Heart left ventricle (tissue), 16 donors: ENCODE results near the gene LACTBL1. TPM values are rescaled to one million over a fixed set of nuclear protein-coding genes. Genes with fewer than 3 reads are reported as not detected.
"Not testable (repeated sequence)": the region's sequence is repeated elsewhere in the genome, so short reads cannot be mapped to it uniquely, and the experiment has no call there.

Experiments used
- ATAC-seq, 4 donors: fragments of 200-7000 bp; cut with Tn5 transposase; one replicate each; pipeline ENCODE4 v1.9.1; 2020 to 2022; ENCODE audit warnings: moderate library complexity in 4 of 4, mild to moderate bottlenecking in 3 of 4, moderate number of reproducible peaks in 1 of 4
- DNase-seq, 5 donors: peaks; one replicate each; pipeline ENCODE4 v3.0.0-alpha.2; 2020
- H3K27ac ChIP-seq, 12 donors: fragments of 200-600 bp; sonication (generic) in 4 of 12; one replicate each; pipeline versions ENCODE4 v1.5.0 to v1.8.0; 2016 to 2022; ENCODE audit warnings: mild to moderate bottlenecking in 2 of 12
- H3K27me3 ChIP-seq, 9 donors: fragments of 200-600 bp; sonication (generic) in 2 of 9; one replicate each; pipeline versions ENCODE4 v1.5.1 to v1.8.0; 2016 to 2022; ENCODE audit warnings: mild to moderate bottlenecking in 3 of 9
- H3K36me3 ChIP-seq, 9 donors: fragments of 200-600 bp; sonication (generic) in 2 of 9; one replicate each; pipeline versions ENCODE4 v1.5.0 to v1.8.0; 2018 to 2022; ENCODE audit warnings: mild to moderate bottlenecking in 2 of 9
- H3K4me1 ChIP-seq, 12 donors: fragments of 200-600 bp; sonication (generic) in 4 of 12; one replicate each; pipeline versions ENCODE4 v1.5.0 to v1.8.0; 2016 to 2022; ENCODE audit warnings: mild to moderate bottlenecking in 3 of 12
- H3K4me3 ChIP-seq, 12 donors: fragments of 200-600 bp; sonication (generic) in 4 of 12; one replicate each; pipeline versions ENCODE4 v1.5.0 to v1.8.0; 2017 to 2022; ENCODE audit warnings: mild to moderate bottlenecking in 9 of 12, moderate library complexity in 4 of 12
- H3K9me3 ChIP-seq, 12 donors: fragments of 200-600 bp; sonication (generic) in 4 of 12; one replicate each; pipeline versions ENCODE4 v1.5.0 to v1.8.0; 2016 to 2022; ENCODE audit warnings: mild to moderate bottlenecking in 1 of 12
- POLR2A ChIP-seq, 2 donors: fragments of 450-650 bp; IDR thresholded peaks; one replicate each; pipeline ENCODE4 v1.6.1; 2017; ENCODE audit warnings: antibody characterized with exemption in 2 of 2, mild to moderate bottlenecking in 2 of 2, moderate library complexity in 2 of 2
- WGBS, 4 donors: extraction: QIAGEN DNeasy Blood & Tissue Kit in 2 of 4; methylation state at CpG; one replicate each; pipeline versions ENCODE4 v1.1.5 to v1.1.7; 2013 to 2018; 5-methylcytosine and 5-hydroxymethylcytosine counted together
- intact Hi-C, 10 donors: fragments of 100-400 bp; cut with DNase I; formaldehyde crosslinking; loops; one replicate each; pipeline versions ENCODE4 v1.11.1 to v1.14.2; 2022
- polyA plus RNA-seq, 2 donors: library from polyadenylated mRNA; stranded (reverse); fragments of 200-250 nt; gene quantifications; one replicate each; pipeline ENCODE4 v1.2.3, GENCODE V29; 2013
- total RNA-seq, 9 donors: library from RNA; depleted of rRNA in 2 of 9; stranded (reverse); fragments of >200 nt in 2 of 9; fragmentation: NEBNext Ultra II Directional in 3 of 9; extraction: Animal tissue kit (Norgen Biotek cat#: 25700) in 3 of 9; gene quantifications; one replicate each; pipeline versions ENCODE4 v1.1.0 to v1.2.4, GENCODE V29; 2016 to 2023
- TF ChIP-seq, protein P1 (sequence below), 12 donors: fragments of 200-600 bp; sonication (generic) in 4 of 12; IDR thresholded peaks; one replicate each; pipeline versions ENCODE4 v1.5.0 to v1.8.0; 2018 to 2022; ENCODE audit warnings: antibody characterized with exemption in 12 of 12, mild to moderate bottlenecking in 5 of 12
- donor health status: ischemic (EF 13 %, LVEDD 7.1; RV severe dilation, severe dysfunction).
- donor health status: healthy with polysubstance abuse.
- donor health status: DM: no; HTN: yes; CAD: no.
- donor health status: DM: no; HTN: no; CAD: no.
- donor health status: ischemic (EF 25% LVEDD 6.9; RV normal size, moderate dysfunction).
- donor health status: ischemic (EF 25% LVEDD 5.7; RV mildly dilated, moderate dysfunction).
- donor health status: healthy.
- donor health status: DM: yes; HTN: yes; CAD: no.
- donor health status: ischemic (EF 35%, LVEDD 5.7; RV mildly dilated, moderate dysfunction).
- donor health status: nonischemic (EF 11% LVEDD 7.7; RV severe dilation, severe dysfunction).
- donor health status: DM: yes; HTN: yes; CAD: no.
- donor health status: PGD.
- donor health status: ischemic (EF 29% LVEDD 5.4; RV normal size, mild dysfunction).
- donor health status: nonischemic (EF 23%, LVEDD 6.1; RV moderate dilation, normal function).

The LACTBL1 gene
- total and polyA plus RNA-seq, 11 donors = not detected

DNA sequence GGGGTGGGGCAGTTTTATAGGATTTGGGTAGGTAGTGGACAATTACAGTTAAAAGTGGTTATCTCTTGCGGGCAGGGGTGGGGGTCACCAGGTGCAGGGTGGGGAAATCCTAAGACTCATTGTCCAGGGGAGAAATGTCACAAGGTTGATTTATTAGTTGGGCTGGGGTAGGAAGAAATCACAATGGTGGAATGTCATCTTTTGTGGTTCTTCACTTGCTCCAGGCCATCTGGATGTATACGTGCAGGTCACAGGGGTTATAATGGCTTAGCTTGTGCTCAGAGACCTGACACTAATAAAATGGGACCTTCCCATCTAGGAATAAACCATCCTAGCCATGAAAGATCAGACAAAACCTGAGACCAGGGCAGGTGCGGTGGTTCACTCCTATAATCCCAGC is 31.4 kb upstream of the LACTBL1 start:
- Histone ChIP-seq H3K9me3 (no peaks in the 10 kb centered on the region), H3K27ac (no peak overlapping the region), H3K4me3 (no peak overlapping the region), H3K27me3 (peaks cover 0 to 5% (median 0%) of the 10 kb centered on the region in 9 donors), H3K4me1 (no peaks in the 10 kb centered on the region), H3K36me3 (no peaks in the 10 kb centered on the region)
- ATAC-seq = no peak
- WGBS, 4 donors = 85 to 92% (median 90%) methylated on average over 3 of the region's 3 CpGs
- no peak for TF ChIP-seq POLR2A (IDR thresholded peaks at IDR 0.05)
- TF ChIP-seq, protein P1, sequence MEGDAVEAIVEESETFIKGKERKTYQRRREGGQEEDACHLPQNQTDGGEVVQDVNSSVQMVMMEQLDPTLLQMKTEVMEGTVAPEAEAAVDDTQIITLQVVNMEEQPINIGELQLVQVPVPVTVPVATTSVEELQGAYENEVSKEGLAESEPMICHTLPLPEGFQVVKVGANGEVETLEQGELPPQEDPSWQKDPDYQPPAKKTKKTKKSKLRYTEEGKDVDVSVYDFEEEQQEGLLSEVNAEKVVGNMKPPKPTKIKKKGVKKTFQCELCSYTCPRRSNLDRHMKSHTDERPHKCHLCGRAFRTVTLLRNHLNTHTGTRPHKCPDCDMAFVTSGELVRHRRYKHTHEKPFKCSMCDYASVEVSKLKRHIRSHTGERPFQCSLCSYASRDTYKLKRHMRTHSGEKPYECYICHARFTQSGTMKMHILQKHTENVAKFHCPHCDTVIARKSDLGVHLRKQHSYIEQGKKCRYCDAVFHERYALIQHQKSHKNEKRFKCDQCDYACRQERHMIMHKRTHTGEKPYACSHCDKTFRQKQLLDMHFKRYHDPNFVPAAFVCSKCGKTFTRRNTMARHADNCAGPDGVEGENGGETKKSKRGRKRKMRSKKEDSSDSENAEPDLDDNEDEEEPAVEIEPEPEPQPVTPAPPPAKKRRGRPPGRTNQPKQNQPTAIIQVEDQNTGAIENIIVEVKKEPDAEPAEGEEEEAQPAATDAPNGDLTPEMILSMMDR (IDR thresholded peaks at IDR 0.05) = no peak
- no peak for DNase-seq
- intact Hi-C loops = no loop called here

DNA sequence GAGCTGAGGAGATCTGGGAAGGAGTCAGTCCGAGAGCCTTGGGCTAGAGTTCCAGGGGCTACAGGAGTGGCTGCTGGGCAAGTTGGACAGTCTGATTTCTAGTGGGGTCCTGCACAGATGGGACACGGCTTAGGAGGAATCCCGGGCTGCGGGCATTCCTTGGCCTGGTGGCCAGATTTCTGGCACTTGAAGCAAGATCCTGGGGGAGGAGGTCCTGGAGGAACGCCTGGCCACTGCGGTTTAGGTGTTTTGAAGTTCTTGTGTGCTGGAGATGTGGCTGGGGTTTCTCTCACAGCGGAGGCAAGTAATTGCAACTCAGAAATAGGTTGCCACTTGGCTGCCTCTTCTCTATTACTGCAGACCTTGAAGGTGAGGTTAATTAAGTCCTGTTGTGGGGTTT is 29.6 kb upstream of the LACTBL1 start:
- H3K4me3 ChIP-seq, intact Hi-C loops, H3K9me3 ChIP-seq, H3K27me3 ChIP-seq, H3K4me1 ChIP-seq, H3K36me3 ChIP-seq, ATAC-seq, H3K27ac ChIP-seq, DNase-seq: not testable (repeated sequence)
- WGBS, 4 donors = 90 to 100% (median 94%) methylated on average over 3 to 7 of the region's 7 CpGs

DNA sequence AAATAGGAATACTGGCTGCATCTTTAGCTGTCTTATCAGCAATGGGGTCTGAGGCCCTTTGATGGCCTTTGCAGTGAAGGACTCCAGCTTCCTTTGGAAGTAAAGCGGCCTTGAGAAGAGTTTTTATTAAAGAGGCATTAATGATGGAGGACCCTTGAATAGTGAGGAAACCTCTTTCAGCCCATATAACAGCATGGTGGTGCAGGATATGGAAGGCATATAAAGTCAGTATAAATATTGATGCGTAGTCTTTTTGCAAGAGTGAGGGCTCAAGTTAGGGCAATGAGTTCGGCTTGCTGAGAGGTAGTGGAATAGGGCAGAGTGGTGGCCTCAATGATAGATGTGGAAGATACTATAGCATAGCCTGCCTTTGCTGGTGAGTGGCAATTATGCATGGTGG is 27.5 kb upstream of the LACTBL1 start:
- H3K27me3 ChIP-seq, H3K4me1 ChIP-seq, DNase-seq, H3K27ac ChIP-seq, H3K4me3 ChIP-seq, H3K9me3 ChIP-seq, intact Hi-C loops, ATAC-seq, H3K36me3 ChIP-seq: not testable (repeated sequence)
- WGBS, 4 donors = 91 to 96% (median 93%) methylated on average over 3 of the region's 3 CpGs

DNA sequence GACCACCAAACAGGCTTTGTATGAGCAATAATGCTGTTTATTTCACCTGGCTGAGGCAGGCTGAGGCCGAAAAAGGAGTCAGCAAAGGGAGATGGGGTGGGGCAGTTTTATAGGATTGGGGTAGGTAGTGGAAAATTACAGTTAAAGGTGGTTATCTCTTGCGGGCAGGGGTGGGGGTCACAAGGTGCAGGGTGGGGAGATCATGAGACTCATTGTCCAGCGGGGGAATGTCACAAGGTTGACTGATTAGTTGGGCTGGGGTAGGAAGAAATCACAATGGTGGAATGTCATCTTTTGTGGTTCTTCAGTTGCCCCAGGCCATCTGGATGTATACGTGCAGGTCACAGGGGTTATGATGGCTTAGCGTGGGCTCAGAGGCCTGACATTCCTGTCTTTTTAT is 24.9 kb upstream of the LACTBL1 start:
- not testable (repeated sequence) for ATAC-seq

DNA sequence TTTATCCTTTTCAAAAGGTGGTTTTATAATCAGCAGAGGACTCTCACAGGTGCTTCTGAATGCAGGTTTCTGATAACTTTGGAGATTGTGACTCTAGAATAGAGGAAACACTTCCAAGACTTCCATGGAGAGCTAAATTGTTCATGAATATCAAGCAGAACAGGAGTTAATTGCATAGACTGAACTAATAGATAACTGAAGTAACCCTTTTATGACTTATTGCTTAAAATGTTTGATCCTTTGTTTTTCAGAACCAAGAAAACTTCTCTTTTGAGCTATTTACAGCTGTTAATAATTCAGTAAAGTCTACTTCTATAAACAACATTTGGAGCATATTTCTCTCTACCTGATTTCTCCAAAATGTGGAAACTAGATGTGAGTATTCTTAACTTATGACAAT is 23.1 kb upstream of the LACTBL1 start:
- intact Hi-C loops = no loop called here
- Histone ChIP-seq H3K9me3 (peaks cover 0 to 14% (median 0%) of the 10 kb centered on the region in 12 donors), H3K27ac (no peak overlapping the region), H3K27me3 (no peaks in the 10 kb centered on the region), H3K4me3 (no peak overlapping the region), H3K36me3 (no peaks in the 10 kb centered on the region), H3K4me1 (no peaks in the 10 kb centered on the region)
- ATAC-seq (no peak), DNase-seq (no peak)
- TF ChIP-seq, protein P1 (IDR thresholded peaks at IDR 0.05) = no peak
- TF ChIP-seq POLR2A (IDR thresholded peaks at IDR 0.05) = no peak

More for the DNA sequence above, 24.9 kb upstream of the LACTBL1 start:
- DNase-seq, H3K4me3 ChIP-seq, intact Hi-C loops, H3K27me3 ChIP-seq, H3K4me1 ChIP-seq, H3K36me3 ChIP-seq, H3K27ac ChIP-seq: not testable (repeated sequence)
- 78 to 92% (median 83%) methylated on average over 5 of the region's 5 CpGs for WGBS, 4 donors
- peaks cover 0 to 12% (median 0%) of the 10 kb centered on the region in 12 donors for H3K9me3 ChIP-seq

DNA sequence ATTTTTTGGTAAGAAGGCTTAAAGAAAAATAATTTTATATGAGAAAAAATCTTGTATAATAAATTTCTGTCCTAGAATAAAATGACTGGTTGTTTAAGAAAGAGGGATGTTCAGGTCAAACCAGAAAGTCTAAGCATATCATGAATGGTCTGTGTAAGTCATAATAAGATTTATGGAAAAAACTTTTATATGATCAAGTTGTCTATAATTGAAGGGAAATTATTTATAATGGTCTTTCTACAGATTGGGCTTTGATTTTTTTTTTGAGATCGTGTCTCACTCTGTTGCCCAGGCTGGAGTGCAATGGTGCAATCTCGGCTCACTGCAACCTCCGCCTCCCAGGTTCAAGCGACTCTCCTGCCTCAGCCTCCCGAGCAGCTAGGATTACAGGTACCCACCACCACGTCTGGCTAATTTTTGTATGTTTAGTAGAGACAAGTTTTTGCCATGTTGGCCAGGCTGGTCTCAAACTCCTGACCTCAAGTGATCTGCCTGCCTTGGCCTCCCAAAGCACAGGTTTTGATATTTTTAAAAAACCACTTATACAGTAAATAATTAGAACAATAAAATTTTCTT is 20.6 kb upstream of the LACTBL1 start:
- DNase-seq, H3K4me3 ChIP-seq, ATAC-seq, H3K27me3 ChIP-seq, H3K27ac ChIP-seq, intact Hi-C loops, H3K4me1 ChIP-seq, H3K36me3 ChIP-seq: not testable (repeated sequence)
- 80 to 81% (median 80%) methylated on average over 6 of the region's 6 CpGs for WGBS, 4 donors
- H3K9me3 ChIP-seq = peaks cover 0 to 14% (median 0%) of the 10 kb centered on the region in 12 donors

DNA sequence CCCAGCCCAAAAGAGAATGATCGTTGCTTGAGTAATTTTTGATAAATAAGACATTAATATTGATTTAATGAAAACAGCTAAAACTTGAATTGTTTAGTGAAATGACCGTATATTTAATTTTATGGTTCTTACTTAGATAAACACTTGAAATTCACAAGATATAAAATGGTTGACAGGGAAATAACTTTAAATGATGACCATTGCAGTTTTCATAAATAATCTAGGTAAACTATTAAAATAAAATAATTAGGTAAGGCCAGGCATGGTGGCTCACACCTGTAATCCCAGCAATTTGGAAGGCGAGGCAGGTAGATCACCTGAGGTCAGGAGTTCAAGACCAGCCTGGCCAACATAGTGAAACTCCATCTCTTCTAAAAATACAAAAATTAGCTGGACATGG is 19.7 kb upstream of the LACTBL1 start:
- 74 to 95% (median 83%) methylated on average over 3 of the region's 3 CpGs for WGBS, 4 donors

More for the DNA sequence above, 19.7 kb upstream of the LACTBL1 start:
- ATAC-seq, H3K27me3 ChIP-seq, H3K4me3 ChIP-seq, intact Hi-C loops, H3K36me3 ChIP-seq, DNase-seq, H3K27ac ChIP-seq, H3K4me1 ChIP-seq: not testable (repeated sequence)
- H3K9me3 ChIP-seq = peaks cover 0 to 14% (median 0%) of the 10 kb centered on the region in 12 donors
